HuH-7 (cell line): Measurements from ENCODE around the gene MALT1.
A peak's percentile ranks its signal among the peaks of the same experiment; 100 is the strongest.
"Not testable (repeated sequence)": the region's sequence is repeated elsewhere in the genome, so short reads cannot be mapped to it uniquely, and the experiment has no call there.

Experiments used
- DNase-seq: peaks from one replicate; pipeline ENCODE4 v3.0.0; 2011; ENCODE audit warnings: low spot score

Gene MALT1

GRCh38 chr18:58671111-58671631 is at the start of gene MALT1:
TSS of gene MALT1 (plus strand) at chr18:58671465. CDS start at chr18:58671644, 179 bp downstream.
- DNase-seq: peak; percentile 81

DNA sequence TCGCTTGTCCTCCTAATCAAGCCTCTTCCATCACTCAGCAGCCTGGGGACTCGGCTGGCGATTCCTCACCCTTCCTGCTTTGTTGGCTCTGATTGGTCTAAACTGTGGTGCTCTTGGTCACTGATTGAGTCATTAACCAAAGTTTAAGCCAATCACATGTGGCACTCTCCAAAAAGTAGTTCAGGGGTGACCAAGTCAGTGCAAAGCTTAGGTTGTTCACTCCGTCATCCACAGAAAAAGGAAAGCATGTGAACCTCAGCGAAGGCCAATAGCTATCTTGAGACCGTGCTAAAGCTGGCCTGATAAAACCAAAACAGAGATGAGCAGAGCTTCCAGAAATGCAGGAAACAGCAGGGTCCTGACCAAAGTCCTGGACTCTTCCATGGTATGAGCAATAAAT is 47.3 kb upstream of the MALT1 start:
- no peak for DNase-seq

GRCh38 chr18:58625839-58626238 is 45.4 kb upstream of the MALT1 start:
- no peak for DNase-seq

DNA sequence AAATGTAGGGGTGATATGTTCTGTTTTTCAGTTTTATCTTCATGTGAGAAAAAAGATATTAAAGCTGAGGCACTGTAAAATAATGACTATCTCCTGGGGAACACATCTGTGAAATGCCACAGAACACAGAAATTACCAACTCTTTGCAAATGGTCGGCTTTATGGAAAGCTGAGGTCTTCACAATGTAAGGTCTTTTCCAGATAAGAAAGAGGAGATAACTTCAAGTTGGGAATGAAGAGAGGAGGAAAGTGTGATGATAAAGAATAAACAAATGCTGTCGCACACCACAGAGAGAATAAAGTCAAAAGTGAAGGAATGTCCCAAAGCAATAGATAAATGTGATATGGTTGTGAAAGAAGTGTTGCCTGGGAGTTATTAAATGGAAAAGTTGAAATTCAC is 41.2 kb upstream of the MALT1 start:
- DNase-seq: no peak

DNA sequence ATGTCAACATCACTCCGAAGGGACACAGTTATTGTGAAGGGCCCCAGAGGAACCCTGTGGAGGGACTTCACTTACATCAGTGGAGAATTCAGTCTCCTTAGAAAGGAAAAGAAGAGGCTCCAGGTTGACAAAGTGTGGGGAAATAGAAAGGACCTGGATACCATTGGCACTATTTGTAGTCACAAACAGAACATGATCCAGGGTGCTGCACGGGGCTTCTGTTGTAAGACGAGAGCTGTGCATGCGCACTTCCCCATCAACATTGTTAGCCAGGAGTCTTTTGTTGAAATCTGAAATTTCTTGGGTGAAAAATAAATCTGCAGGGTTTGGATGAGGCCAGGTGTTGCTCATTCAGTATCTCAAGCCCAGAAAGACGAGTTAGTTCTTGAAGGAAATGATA is 40.0 kb upstream of the MALT1 start:
- no peak for DNase-seq

DNA sequence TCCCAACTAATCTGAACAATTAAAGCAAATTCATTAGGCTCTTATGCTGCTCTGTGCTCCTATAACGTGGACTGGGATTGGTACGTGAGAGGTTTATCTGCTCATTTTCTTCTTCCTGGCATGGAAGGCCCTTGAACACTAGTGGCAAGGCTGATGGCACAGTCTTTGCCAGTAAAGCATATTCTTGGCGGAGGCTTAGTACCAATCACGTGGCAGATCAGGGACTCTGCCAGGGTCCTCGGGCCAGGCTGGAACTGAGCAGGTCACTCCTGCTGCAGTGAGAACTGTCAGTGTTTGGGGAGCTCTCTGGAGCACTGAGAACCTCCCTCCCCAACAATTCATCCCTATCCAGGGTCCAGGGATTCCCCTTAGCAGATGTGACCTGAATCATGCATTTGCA is 38.7 kb upstream of the MALT1 start:
- DNase-seq: no peak

GRCh38 chr18:58633874-58634273 is 37.4 kb upstream of the MALT1 start:
- DNase-seq: no peak

- no peak for DNase-seq
Measured at GRCh38 chr18:58635891-58636290, 35.4 kb upstream of the MALT1 start.

DNA sequence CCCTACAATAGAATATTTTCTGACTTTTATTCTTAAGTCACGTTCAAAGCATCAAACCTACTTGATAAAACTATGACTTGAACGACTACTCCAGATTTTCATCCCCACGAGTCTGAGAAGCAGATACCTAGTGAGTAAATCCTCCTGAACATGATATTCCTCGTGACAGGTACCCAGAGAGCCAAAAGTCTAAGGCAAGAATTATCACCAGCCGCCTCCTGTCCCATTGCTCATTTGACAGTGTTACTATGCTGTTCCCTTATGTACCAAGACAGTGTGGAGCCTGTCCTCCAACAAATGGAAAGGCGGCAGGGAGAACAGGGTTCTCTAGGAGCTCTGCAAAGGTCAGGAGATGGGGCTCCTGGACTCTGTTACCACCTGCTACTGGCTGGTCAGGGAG is 34.1 kb upstream of the MALT1 start:
- no peak for DNase-seq

DNA sequence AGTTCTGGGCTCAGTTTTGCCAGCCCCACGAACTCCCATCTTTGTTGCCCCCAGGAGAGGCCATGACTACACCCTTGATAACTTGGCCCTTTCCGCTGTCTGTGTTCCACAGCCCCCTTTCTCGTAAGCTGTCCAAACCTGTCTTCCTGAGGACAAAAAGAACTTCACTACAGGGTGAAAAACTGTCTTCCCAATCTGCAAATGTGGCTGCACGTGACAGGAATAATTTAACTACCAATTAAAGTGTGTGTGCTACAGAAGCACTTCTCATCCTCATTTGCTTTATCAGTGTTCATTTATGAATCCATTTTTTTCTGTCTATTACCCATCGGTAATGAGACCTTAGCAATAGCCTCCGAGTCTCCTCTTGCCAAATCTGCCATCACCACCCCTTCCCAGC is 33.3 kb upstream of the MALT1 start:
- no peak for DNase-seq

- no peak for DNase-seq
Measured at GRCh38 chr18:58638441-58638840, 32.8 kb upstream of the MALT1 start.

GRCh38 chr18:58639237-58639636 is 32.0 kb upstream of the MALT1 start:
- DNase-seq: no peak

- no peak for DNase-seq
Measured at GRCh38 chr18:58639751-58640427, 31.4 kb upstream of the MALT1 start.

GRCh38 chr18:58640428-58640805 is 30.8 kb upstream of the MALT1 start:
- no peak for DNase-seq

GRCh38 chr18:58640891-58641610 is 30.2 kb upstream of the MALT1 start:
- DNase-seq: no peak

DNA sequence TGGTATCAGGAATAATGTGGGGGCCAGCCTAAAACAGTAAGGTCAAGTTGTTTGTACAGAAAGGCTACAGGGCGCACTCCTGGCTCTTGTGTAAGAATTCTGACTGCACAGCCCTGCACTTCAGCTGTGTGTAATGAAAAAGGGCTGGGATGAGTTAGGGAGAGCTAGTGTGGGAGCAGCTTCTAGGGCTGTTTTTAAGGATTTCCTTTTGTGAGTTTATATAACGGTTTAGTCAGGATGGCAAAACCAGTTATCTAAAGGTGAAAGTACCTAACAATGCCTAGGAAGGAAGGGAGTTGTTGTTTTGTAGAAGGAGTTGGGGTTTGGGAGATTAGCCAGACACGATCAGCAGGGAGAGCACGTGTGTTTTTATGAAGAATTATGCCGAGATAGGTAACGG is 27.7 kb upstream of the MALT1 start:
- not testable (repeated sequence) for DNase-seq

DNA sequence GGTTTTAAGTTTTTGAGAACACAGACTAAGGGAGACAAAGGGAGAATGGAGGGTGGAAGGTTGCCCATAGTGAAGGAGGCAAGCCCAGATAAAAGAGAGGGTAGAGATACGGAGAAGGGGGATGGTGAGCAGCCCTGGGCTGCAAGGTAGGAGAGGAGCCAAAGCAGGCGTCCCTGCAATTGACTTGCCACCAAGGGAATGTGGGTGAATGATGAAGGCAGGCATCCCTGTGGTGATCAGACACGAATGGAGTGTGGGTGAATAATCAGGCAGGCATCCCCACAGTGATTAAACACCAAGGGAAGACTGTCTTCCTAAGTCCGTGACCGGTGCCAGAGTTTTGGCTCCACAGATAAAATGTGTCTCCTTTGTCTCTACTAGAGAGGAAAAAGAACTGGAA is 25.9 kb upstream of the MALT1 start:
- no peak for DNase-seq

DNA sequence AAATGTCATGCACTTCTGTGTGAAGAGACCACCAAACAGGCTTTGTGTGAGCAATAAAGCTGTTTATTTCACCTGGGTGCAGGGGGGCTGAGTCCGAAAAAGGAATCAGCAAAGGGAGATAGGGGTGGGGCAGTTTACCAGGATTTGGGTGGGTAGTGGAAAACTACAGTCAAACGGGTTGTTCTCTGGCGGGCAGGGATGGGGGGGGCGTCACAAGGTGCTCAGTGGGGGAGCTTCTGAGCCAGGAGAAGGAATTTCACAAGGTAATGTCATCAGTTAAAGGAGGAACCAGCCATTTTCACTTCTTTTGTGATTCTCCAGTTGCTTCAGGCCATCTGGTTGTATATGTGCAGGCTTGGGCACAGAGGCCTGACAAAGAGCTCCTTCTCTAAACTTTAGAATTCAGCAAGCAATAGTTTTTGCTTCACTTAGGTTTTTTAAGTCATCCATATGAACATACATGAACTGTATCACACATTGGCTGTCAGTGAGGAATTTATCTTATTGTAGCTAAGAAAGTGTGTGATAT is 24.9 kb upstream of the MALT1 start:
- no peak for DNase-seq

GRCh38 chr18:58649966-58650816 is 21.1 kb upstream of the MALT1 start:
- no peak for DNase-seq

DNA sequence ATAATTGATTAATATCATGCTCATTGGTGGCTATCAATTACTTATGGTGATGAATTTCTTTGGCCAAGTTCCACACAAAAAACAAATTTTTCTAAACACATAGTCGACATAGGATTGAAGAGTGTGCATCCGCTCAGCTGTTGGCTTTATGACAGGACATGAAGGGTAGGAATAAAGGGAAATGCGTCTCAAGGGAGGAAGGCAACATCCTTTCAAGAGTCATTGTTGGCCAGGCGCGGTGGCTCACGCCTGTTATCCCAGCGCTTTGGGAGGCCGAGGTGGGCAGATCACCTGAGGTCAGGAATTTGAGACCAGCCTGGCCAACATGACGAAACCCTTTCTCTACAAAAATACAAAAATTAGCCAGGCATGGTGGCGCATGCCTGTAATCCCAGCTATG is 20.4 kb upstream of the MALT1 start:
- DNase-seq: not testable (repeated sequence)

DNA sequence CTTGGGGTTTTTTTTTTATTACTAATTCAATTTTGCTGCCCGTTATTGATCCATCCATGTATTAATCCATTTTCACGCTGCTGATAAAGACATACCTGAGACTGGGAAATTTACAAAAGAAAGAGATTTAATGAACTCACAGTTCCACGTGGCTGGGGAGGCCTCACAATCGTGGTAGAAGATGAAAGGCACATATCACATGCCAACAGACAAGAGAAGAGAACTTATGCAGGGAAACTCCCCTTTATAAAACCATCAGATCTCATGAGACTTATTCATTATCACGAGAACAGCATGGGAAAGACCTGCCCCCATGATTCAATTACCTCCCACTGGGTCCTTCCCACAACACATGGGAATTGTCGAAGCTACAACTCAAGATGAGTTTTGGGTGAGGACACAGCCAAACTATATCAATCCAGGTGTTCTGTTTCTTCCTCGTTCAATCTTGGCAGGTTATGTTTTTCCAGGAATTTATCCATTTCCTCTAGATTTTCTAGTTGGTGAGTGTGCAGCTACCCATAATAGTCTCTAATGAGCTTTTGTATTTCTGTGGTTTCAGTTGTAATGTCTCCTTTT is 18.0 kb upstream of the MALT1 start:
- not testable (repeated sequence) for DNase-seq
